ENCODE results near the gene PRKAR1B.

GRCh38 chr7:604884-605531 is 122.1 kb downstream of the PRKAR1B start:
- TF ChIP-seq CTCF (IDR thresholded peaks at IDR 0.05), result no peak
- TF ChIP-seq POLR2A (IDR thresholded peaks at IDR 0.05), result no peak
